SW 1271 (cell line): ENCODE data around the gene KISS1.
"Not testable (repeated sequence)": the region's sequence is repeated elsewhere in the genome, so short reads cannot be mapped to it uniquely, and the experiment has no call there.

Experiments
- DNase-seq, 2 experiments: peaks; one replicate each; lab custom pipeline; 2025; lab: John Stamatoyannopoulos, UW

KISS1 gene

GRCh38 chr1:204196068-204196795, at the start of gene KISS1:
Gene KISS1, minus strand, starts transcription at chr1:204196491. Its CDS starts 3,615 bp downstream, at chr1:204192876.
- no peak for DNase-seq

GRCh38 chr1:204242920-204243319, 46.6 kb upstream of the KISS1 start:
- DNase-seq, result no peak

- DNase-seq, result no peak
These were observed 45.6 kb upstream of the KISS1 start for GRCh38 chr1:204241914-204242313.

- no peak for DNase-seq
These were observed 44.8 kb upstream of the KISS1 start for GRCh38 chr1:204241050-204241449.

- DNase-seq, result no peak
These were observed 43.9 kb upstream of the KISS1 start for GRCh38 chr1:204240233-204240632.

GRCh38 chr1:204239401-204239800, 43.1 kb upstream of the KISS1 start:
- DNase-seq, result not testable (repeated sequence)

- not testable (repeated sequence) for DNase-seq
These were observed 42.2 kb upstream of the KISS1 start for GRCh38 chr1:204238520-204238919.

- DNase-seq, result not testable (repeated sequence)
These were observed 41.2 kb upstream of the KISS1 start for GRCh38 chr1:204237515-204237914.

GRCh38 chr1:204232526-204232925, 36.2 kb upstream of the KISS1 start:
- DNase-seq, result no peak

GRCh38 chr1:204230211-204230610, 33.9 kb upstream of the KISS1 start:
- no peak for DNase-seq

- DNase-seq, result no peak
These were observed 32.6 kb upstream of the KISS1 start for GRCh38 chr1:204228896-204229295.

GRCh38 chr1:204227996-204228785, 31.9 kb upstream of the KISS1 start:
- DNase-seq, result no peak

- no peak for DNase-seq
These were observed 31.1 kb upstream of the KISS1 start for GRCh38 chr1:204227351-204227750.

GRCh38 chr1:204225841-204226735, 29.8 kb upstream of the KISS1 start:
- DNase-seq, result no peak

- no peak for DNase-seq
These were observed 28.4 kb upstream of the KISS1 start for GRCh38 chr1:204224655-204225054.

GRCh38 chr1:204223129-204223860, 27.0 kb upstream of the KISS1 start:
- no peak for DNase-seq

GRCh38 chr1:204222764-204223055, 26.4 kb upstream of the KISS1 start:
- no peak for DNase-seq

- no peak for DNase-seq
These were observed 25.9 kb upstream of the KISS1 start for GRCh38 chr1:204222006-204222763.

- DNase-seq, result no peak
These were observed 25.0 kb upstream of the KISS1 start for GRCh38 chr1:204221271-204221670.

- no peak for DNase-seq
These were observed 23.8 kb upstream of the KISS1 start for GRCh38 chr1:204219971-204220616.

GRCh38 chr1:204218552-204218951, 22.3 kb upstream of the KISS1 start:
- no peak for DNase-seq
